SKM-1 (cell line): ENCODE results near the gene ADCK1.
"Not testable (repeated sequence)": the region's sequence is repeated elsewhere in the genome, so short reads cannot be mapped to it uniquely, and the experiment has no call there.

ENCODE experiments used
- DNase-seq: peaks from one replicate; lab custom pipeline; 2025; ENCODE audit not compliant: unreplicated experiment; lab: John Stamatoyannopoulos, UW

The ADCK1 gene, protein sequence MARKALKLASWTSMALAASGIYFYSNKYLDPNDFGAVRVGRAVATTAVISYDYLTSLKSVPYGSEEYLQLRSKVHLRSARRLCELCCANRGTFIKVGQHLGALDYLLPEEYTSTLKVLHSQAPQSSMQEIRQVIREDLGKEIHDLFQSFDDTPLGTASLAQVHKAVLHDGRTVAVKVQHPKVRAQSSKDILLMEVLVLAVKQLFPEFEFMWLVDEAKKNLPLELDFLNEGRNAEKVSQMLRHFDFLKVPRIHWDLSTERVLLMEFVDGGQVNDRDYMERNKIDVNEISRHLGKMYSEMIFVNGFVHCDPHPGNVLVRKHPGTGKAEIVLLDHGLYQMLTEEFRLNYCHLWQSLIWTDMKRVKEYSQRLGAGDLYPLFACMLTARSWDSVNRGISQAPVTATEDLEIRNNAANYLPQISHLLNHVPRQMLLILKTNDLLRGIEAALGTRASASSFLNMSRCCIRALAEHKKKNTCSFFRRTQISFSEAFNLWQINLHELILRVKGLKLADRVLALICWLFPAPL

DNA sequence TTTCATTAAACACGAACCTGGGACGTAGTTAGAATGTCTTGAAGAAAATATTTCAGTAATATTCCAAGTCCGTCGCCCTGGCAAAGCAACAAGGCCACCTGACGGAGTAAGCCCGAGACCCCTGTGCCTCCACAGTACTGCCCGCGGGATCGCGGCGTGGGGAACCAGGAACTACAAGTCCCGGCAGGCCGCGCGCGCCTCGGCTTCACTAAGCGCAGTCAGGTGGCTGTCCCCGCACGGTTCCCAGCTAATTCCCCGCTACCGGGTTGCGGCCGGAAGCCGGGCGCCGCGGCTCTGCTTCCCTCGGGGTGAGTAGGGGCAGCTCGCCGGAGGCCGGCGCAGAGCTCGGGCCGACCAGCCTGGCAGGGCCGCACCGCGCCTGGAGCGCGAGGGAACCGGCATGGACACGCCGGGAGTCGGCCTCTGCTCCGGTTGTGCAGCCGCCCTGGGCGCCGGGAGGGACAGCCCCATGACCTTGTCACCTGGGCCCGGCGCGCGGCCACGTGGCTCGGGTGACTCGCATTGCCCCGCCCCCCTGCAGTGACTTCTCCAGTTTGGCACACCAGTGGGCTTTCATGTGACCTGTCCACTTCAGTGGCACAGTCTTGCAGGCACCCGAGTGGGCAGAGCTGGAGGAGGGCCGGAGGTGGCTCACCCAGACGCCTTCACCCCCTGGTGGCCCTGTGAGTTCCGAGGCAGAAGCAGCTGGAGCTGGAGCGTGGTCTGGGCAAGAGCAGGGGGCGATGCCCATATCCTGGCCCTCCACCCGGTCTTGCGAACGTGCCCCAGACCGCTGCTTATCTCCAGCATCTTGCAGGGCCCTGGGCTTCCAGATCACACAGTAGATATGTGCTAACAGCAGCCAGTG lies at the start of gene ADCK1:
Gene ADCK1, plus strand, starts transcription at position 247 of the 868 bp plus-strand sequence. CDS start 18,870 bp downstream, outside the sequence.
- peak; percentile 13 for DNase-seq

DNA sequence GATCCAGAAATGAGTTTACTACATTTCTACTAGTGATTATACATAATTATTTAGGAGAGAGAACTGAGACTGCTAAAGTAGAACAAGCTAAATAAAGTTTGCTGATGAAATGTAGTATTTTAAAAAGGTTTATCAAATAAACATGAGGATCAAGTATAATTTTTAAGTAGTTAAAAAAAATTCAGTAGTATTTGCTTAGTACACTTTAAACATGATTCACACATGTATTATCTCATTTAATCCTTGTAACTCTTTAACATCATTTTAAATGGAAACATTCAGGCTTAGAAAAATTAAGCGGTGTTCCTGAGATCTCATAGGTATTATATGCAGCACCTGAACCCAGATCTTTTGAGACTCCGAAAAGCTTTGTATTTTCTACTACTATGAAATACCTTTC lies 47.6 kb upstream of the ADCK1 start:
- no peak for DNase-seq

- DNase-seq = no peak
Observed at GRCh38 chr14:77752799-77753516, 47.0 kb upstream of the ADCK1 start.

GRCh38 chr14:77760381-77761204 lies 39.3 kb upstream of the ADCK1 start, which contains the start of gene SNW1:
Gene SNW1 (minus strand): TSS chr14:77761156. CDS start chr14:77761127, 29 bp downstream.
- DNase-seq = no peak

GRCh38 chr14:77761205-77761931 lies 38.5 kb upstream of the ADCK1 start:
- peak; percentile 66 for DNase-seq

- no peak for DNase-seq
Observed at GRCh38 chr14:77763316-77763715, 36.6 kb upstream of the ADCK1 start.

DNA sequence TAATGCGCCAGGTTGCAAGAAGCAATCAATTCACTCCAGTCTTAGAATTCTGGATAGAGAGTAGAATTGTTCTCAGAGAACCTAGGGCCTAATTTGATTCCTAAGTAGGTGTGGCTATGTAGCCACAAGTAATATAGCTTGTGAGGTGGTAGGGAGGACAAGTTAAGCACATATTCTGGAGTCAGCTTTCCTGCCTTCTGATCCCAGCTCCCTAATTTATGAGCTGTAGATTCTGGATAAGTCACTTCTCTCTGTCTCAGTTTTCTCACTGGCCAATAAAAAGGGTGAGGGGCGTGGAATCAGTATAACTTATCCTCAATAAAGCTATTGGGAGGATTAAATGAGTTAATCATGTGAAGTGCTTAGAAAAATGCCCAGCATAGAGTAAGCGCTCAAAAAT lies 35.9 kb upstream of the ADCK1 start:
- DNase-seq = no peak

DNA sequence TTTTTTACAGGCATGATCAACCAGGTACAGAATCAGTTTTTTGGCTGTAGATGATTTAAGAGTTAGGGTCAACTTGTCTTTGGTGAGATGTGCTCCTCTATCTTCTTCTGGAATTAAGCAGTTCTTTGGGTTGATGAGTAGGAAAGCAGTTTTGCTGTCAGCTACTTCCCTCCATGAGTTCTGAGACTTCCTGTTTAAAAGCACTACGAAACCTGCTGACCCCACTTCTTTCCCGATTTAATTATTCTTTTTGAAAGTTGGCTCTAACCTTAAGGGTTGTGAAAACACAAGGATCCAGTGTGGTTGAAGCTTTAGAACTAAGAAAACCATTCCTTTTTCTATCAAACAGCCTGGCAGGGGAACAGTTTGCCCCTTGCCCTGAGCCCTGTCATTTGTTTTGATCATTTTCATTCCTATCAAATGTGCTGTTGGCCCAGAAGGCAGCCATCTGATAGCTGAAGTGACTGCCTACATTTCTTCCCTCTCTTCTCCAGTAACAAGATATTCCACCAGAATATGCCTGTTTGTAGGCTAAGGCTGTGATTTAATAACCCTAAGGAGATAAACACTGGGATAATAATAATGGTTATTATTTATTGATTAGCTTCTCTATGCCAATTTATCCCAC lies 31.4 kb upstream of the ADCK1 start:
- DNase-seq = not testable (repeated sequence)

- not testable (repeated sequence) for DNase-seq
Observed at GRCh38 chr14:77773966-77774365, 25.9 kb upstream of the ADCK1 start.

GRCh38 chr14:77782202-77782601 lies 17.7 kb upstream of the ADCK1 start:
- no peak for DNase-seq

- no peak for DNase-seq
Observed at GRCh38 chr14:77786148-77786547, 13.8 kb upstream of the ADCK1 start.

DNA sequence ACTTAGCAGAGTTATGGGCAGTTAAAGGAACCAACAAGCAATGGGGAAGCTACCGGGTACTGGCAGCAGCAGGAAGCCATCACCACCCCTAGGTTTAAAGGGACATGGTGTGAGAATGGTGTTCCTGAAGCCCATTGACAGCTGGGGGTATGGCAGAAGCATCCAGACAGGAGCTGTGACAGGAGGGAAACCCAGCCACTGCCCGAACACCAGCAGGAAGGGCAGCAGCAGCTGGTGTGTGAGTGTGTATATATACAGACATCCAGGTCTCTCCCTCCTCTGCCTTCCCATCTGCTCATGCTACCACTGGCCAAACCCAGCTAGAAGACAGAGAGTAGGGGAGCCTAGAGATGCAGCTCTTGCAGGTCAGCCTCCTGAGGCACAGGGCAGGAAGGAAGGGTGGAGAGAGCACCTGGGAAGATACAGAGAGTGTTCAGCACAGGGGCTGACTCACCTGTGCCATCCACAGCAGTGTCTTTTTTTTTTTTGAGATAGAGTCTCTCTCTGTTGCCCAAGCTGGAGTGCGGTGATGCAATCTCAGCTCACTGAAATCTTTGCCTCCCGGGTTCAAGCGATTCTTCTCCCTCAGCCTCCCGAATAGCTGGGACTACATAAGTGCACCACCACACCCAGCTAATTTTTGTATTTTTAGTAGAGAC lies 9.2 kb upstream of the ADCK1 start:
- no peak for DNase-seq

DNA sequence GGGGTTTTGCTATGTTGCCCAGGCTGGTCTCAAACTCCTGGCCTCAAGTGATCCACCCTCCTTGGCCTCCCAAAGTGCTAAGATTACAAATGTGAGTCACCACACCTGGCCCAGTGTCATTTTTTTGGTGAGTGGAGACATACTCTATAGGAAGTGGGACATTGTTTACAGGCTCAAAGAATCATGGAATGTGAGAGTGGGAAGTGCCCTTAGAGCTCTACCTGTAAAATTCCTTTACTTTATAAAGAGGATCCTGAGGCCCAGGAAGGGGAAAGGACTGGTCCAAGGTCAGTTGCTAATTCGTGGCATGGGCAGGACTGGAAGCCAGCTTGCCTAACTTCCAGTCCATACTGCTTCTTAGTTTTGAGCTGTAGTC lies 8.7 kb upstream of the ADCK1 start:
- no peak for DNase-seq

GRCh38 chr14:77793255-77793654 lies 6.7 kb upstream of the ADCK1 start:
- DNase-seq = not testable (repeated sequence)

DNA sequence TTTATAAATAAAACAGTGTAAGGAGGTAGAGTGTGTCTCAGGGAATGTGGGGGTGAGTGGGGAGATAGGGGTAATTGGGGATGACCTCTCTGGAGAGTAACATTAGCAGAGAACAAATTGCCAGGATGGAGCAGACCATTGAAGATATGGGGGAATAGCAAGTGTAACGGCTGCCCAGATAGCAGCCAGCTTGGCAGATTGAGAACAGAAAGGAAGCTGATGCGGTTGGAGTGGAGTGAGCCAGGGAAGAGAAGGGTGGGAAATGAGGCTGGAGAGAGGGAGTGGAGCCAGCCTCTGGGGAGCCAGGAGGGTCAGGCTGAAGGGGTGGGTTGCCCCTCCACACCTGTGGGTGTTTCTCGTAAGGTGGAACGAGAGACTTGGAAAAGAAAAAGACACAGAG lies 5.6 kb upstream of the ADCK1 start:
- no peak for DNase-seq

DNA sequence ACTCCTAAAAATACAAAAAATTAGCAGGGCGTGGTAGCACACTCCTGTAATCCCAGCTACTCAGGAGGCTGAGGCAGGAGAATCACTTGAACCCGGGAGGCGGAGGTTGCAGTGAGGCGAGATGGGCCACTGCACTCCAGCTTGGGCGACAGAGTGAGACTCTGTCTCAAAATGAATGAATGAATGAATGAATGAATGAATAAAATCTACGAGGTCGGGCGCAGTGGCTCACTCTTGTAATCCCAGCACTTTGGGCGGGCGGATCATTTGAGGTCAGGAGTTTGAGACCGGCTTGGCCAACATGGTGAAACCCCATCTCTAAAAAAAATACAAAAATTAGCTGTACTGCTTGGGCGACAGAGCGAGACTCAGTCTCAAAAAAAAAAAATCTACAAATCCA lies 453 bp upstream of the ADCK1 start:
- not testable (repeated sequence) for DNase-seq

DNA sequence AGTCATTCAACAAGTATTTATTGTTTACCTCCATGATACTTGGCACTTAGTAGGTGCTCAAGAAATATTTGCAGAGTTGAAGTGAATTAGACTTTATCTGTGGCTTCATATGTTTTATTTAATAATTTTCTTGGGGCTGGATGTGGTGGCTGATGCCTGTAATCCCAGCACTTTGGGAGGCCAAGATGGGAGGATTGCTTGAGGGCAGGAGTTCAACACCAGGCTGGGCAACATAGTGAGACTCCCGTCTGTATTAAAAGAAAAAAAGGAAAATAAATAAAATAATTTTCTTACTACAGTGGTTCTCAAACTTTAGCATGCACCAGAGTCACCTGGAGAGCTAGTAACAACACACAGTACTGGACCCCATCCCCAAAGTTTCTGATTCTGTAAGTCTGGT lies 905 bp downstream of the ADCK1 start:
- no peak for DNase-seq

GRCh38 chr14:77804592-77804991 lies 4.7 kb downstream of the ADCK1 start:
- peak; percentile 0 for DNase-seq

DNA sequence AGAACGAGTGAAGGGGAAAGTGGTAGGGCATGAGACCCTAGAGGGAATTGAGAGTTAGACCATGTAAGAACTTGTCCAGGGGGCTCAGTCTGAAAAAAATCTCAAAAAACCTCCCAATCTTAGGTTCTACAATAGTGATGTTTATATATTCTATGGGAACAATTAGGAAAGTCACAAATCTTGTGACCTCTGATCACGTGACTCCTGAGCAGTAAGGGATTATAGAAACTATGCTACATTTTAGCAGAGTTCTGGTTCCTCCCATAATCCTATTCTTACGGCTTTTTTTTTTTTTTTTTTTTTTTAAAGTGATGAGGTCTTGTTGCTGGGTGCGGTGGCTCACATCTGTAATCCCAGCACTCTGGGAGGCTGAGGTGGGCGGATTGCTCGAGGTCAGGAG lies 5.8 kb downstream of the ADCK1 start:
- DNase-seq = no peak
